H1 (cell line): ENCODE results near the gene STK33. TPM values are rescaled to one million over a fixed set of nuclear protein-coding genes. Genes with fewer than 3 reads are reported as not detected.

Source experiments
- polyA plus RNA-seq, 7 experiments: library from polyadenylated mRNA; depleted of rRNA in 3 of 7; stranded (reverse) in 5 of 7; unstranded in 2 of 7; fragments of >200 nt in 5 of 7; fragments of 200-250 nt in 2 of 7; gene quantifications; 1 replicate in 5 of 7; 2 replicates in 1 of 7; 4 replicates in 1 of 7; pipeline versions ENCODE4 v1.2.1 to v1.2.3, GENCODE V29; 2011 to 2013; ENCODE audit warnings: missing spikeins in 2 of 7, mixed read lengths in 2 of 7
- total RNA-seq: library from RNA; stranded (reverse); fragmentation: NEBNext Ultra II Directional; extraction: Animal tissue kit (Norgen Biotek cat#: 25700); gene quantifications from 2 replicates; pipeline ENCODE4 v1.2.1, GENCODE V29; 2021
- TF ChIP-seq, protein P1 (sequence below): IDR thresholded peaks from 2 replicates; pipeline ENCODE4 v1.6.1; 2012; ENCODE audit warnings: low read length, inconsistent platforms

STK33 gene
- total and polyA plus RNA-seq, 2 of the 8 experiments (the other 6 are each of a cell fraction or from before 2014, with no cell fraction given) = 8.8 to 25.1 TPM

DNA sequence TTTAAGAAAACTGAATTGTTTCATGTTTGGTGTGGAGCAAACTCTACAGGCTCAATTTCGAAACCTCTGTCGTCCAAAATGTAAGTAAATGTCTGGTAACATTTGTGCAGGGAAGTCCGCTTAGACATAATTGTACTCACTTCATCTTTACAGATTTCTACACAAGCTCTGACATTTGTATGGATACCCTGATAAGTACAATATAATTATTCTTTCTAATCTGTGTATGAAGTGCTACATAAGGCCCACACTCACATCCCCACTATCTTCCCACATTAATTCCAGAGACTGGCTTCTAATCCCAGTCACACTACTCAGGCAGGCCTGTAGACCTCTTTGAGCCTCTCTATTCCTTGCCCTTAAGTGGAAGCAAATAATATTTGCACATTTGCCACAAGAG, 201.1 kb downstream of the STK33 start (continued):
- TF ChIP-seq, protein P1, sequence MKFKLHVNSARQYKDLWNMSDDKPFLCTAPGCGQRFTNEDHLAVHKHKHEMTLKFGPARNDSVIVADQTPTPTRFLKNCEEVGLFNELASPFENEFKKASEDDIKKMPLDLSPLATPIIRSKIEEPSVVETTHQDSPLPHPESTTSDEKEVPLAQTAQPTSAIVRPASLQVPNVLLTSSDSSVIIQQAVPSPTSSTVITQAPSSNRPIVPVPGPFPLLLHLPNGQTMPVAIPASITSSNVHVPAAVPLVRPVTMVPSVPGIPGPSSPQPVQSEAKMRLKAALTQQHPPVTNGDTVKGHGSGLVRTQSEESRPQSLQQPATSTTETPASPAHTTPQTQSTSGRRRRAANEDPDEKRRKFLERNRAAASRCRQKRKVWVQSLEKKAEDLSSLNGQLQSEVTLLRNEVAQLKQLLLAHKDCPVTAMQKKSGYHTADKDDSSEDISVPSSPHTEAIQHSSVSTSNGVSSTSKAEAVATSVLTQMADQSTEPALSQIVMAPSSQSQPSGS = no peak
